PC-3 (cell line): Measurements from ENCODE around the gene DCDC2B. TPM values are rescaled to one million over a fixed set of nuclear protein-coding genes. Genes with fewer than 3 reads are reported as not detected.
A peak's percentile ranks its signal among the peaks of the same experiment; 100 is the strongest.

ENCODE experiments used
- ATAC-seq: fragments of 200-7000 bp; cut with Tn5 transposase; 2 replicates; pipeline ENCODE4 v1.9.1; 2020; ENCODE audit warnings: mild to moderate bottlenecking, moderate library complexity
- BruUV-seq: library from RNA; stranded (reverse); fragments of 400-500 nt; replicated peaks from 2 replicates; lab custom pipeline; 2021; lab: Mats Ljungman, UMichigan
- CTCF ChIA-PET: fragments of 300-600 bp; sonication (Branson Sonifier 250); formaldehyde crosslinking; loops from one replicate; lab custom pipeline; 2022; ENCODE audit warnings: antibody characterized with exemption; lab: Charles Lee
- POLR2A ChIA-PET: fragments of 300-600 bp; sonication (Branson Sonifier 250); formaldehyde crosslinking; loops from one replicate; lab custom pipeline; 2022; ENCODE audit warnings: antibody characterized with exemption; ENCODE audit not compliant: unreplicated experiment; lab: Charles Lee
- DNase-seq: peaks from one replicate; pipeline ENCODE4 v3.0.0-alpha.2; 2015
- H2AFZ ChIP-seq: fragments of 300-600 bp; sonication (generic); 2 replicates; pipeline ENCODE4 v1.6.0; 2016; ENCODE audit warnings: antibody characterized with exemption, low read length
- H3F3A ChIP-seq: fragments of 300-600 bp; sonication (generic); one replicate; pipeline ENCODE4 v1.6.0; 2017; ENCODE audit warnings: antibody characterized with exemption, low read length, control low read depth, mild to moderate bottlenecking; ENCODE audit not compliant: unreplicated experiment
- H3K27ac ChIP-seq: fragments of 300-600 bp; sonication (generic); 2 replicates; pipeline ENCODE4 v1.5.1; 2016; ENCODE audit warnings: mild to moderate bottlenecking, low read length
- H3K27me3 ChIP-seq: fragments of 300-600 bp; sonication (generic); 2 replicates; pipeline ENCODE4 v1.6.1; 2016; ENCODE audit warnings: low read length, mixed read lengths
- H3K36me3 ChIP-seq: fragments of 300-600 bp; sonication (generic); 2 replicates; pipeline ENCODE4 v1.6.1; 2016; ENCODE audit warnings: low read depth, mixed run types, low read length, mixed read lengths
- H3K4me1 ChIP-seq: fragments of 300-600 bp; sonication (generic); 2 replicates; pipeline ENCODE4 v1.5.1; 2016; ENCODE audit warnings: low read length; ENCODE audit not compliant: insufficient read depth
- H3K4me2 ChIP-seq: fragments of 300-600 bp; sonication (generic); 2 replicates; pipeline ENCODE4 v1.6.0; 2016; ENCODE audit warnings: low read length
- H3K4me3 ChIP-seq: fragments of 300-600 bp; sonication (generic); 2 replicates; pipeline ENCODE4 v1.5.1; 2016; ENCODE audit warnings: mild to moderate bottlenecking, low read length, mixed read lengths
- H3K79me2 ChIP-seq: fragments of 300-600 bp; sonication (generic); 2 replicates; pipeline ENCODE4 v1.6.1; 2017; ENCODE audit warnings: low read length, mixed read lengths
- H3K9ac ChIP-seq: fragments of 300-600 bp; sonication (generic); 2 replicates; pipeline ENCODE4 v1.6.0; 2016; ENCODE audit warnings: mild to moderate bottlenecking, low read length
- H3K9me2 ChIP-seq: fragments of 300-600 bp; sonication (generic); replicated peaks from 2 replicates; pipeline ENCODE4 v1.6.1; 2016; ENCODE audit warnings: mixed run types, low read length, mixed read lengths
- H3K9me3 ChIP-seq: fragments of 300-600 bp; sonication (generic); 2 replicates; pipeline ENCODE4 v1.6.1; 2016; ENCODE audit warnings: low read length, mixed read lengths
- H4K20me1 ChIP-seq: fragments of 300-600 bp; sonication (generic); 2 replicates; pipeline ENCODE4 v1.6.1; 2016; ENCODE audit warnings: low read length, mixed read lengths
- EZH2 ChIP-seq: fragments of 300-600 bp; sonication (generic); IDR thresholded peaks from one replicate; pipeline ENCODE4 v1.6.1; 2017; ENCODE audit warnings: antibody characterized with exemption, mild to moderate bottlenecking, low read length; ENCODE audit not compliant: unreplicated experiment
- EZH2phosphoT487 ChIP-seq: fragments of 300-600 bp; sonication (generic); IDR thresholded peaks from 2 replicates; pipeline ENCODE4 v1.6.1; 2018; ENCODE audit warnings: mild to moderate bottlenecking, antibody characterized with exemption, low read length, borderline replicate concordance
- intact Hi-C: fragments of 100-400 bp; cut with micrococcal nuclease; formaldehyde crosslinking; loops from 2 replicates; pipeline ENCODE4 v1.9.0; 2023
- total RNA-seq: library from RNA; depleted of rRNA; stranded (reverse); fragments of >200 nt; gene quantifications from 2 replicates; pipeline ENCODE4 v1.2.3, GENCODE V29; 2014
- TF ChIP-seq, protein P1 (sequence below): fragments of 300-600 bp; sonication (generic); conservative IDR thresholded peaks from 2 replicates; pipeline ENCODE4 v1.5.1; 2017; ENCODE audit warnings: antibody characterized with exemption, low read depth, mild to moderate bottlenecking, low read length

The DCDC2B gene
- total RNA-seq, 1 experiment from 2014 or later: not detected

DNA sequence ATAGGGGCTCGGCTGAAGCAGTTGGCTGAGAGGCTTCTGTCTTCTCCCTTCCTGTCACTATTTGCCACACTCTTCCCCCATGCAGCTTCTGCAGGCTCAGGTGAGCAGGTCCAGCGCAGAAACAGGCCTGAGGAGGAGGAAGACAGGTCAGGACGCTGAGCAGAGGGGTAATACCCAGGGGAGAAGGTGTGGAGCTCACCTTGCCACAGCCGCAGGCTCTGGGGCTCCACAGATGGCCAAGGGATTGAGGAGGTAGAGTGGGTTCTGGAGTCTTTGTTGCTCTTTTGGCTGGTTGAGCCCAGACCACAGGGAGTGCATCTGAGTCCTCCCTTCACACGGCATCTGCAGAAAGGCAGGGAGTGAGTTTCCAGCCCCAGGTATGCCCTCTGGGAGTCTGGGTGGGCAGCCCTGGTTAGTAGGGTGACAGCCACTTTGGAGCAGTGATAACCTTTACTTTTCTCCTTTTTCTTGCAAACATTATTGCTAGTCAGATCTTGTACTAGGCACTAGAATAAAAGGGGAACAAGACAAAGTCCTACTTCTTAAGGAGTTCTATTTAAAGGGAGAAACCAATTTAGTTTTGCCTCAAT lies 23.0 kb downstream of the DCDC2B start:
- H3F3A ChIP-seq: peaks cover 6% of the 10 kb centered on the region
- no peak for ATAC-seq
- peaks cover 23% of the 10 kb centered on the region for H3K4me1 ChIP-seq
- no peaks in the 10 kb centered on the region for H4K20me1 ChIP-seq
- POLR2A ChIA-PET: no interaction called here
- intact Hi-C loops: no loop called here
- no peak overlapping the region for H3K9ac ChIP-seq
- DNase-seq: no peak
- BruUV-seq: no TSS peak
- no peak overlapping the region for H3K4me2 ChIP-seq
- peaks cover 30% of the 10 kb centered on the region for H3K36me3 ChIP-seq
- TF ChIP-seq EZH2 (no peak), EZH2phosphoT487 (no peak)
- TF ChIP-seq, protein P1, sequence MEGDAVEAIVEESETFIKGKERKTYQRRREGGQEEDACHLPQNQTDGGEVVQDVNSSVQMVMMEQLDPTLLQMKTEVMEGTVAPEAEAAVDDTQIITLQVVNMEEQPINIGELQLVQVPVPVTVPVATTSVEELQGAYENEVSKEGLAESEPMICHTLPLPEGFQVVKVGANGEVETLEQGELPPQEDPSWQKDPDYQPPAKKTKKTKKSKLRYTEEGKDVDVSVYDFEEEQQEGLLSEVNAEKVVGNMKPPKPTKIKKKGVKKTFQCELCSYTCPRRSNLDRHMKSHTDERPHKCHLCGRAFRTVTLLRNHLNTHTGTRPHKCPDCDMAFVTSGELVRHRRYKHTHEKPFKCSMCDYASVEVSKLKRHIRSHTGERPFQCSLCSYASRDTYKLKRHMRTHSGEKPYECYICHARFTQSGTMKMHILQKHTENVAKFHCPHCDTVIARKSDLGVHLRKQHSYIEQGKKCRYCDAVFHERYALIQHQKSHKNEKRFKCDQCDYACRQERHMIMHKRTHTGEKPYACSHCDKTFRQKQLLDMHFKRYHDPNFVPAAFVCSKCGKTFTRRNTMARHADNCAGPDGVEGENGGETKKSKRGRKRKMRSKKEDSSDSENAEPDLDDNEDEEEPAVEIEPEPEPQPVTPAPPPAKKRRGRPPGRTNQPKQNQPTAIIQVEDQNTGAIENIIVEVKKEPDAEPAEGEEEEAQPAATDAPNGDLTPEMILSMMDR: no peak
- H3K9me2 ChIP-seq: no peaks in the 10 kb centered on the region
- no peaks in the 10 kb centered on the region for H3K79me2 ChIP-seq
- CTCF ChIA-PET: no interaction called here
- H3K27me3 ChIP-seq: no peaks in the 10 kb centered on the region
- H3K27ac ChIP-seq: no peak overlapping the region
- no peaks in the 10 kb centered on the region for H3K9me3 ChIP-seq
- no peak overlapping the region for H2AFZ ChIP-seq
- H3K4me3 ChIP-seq: no peak overlapping the region

DNA sequence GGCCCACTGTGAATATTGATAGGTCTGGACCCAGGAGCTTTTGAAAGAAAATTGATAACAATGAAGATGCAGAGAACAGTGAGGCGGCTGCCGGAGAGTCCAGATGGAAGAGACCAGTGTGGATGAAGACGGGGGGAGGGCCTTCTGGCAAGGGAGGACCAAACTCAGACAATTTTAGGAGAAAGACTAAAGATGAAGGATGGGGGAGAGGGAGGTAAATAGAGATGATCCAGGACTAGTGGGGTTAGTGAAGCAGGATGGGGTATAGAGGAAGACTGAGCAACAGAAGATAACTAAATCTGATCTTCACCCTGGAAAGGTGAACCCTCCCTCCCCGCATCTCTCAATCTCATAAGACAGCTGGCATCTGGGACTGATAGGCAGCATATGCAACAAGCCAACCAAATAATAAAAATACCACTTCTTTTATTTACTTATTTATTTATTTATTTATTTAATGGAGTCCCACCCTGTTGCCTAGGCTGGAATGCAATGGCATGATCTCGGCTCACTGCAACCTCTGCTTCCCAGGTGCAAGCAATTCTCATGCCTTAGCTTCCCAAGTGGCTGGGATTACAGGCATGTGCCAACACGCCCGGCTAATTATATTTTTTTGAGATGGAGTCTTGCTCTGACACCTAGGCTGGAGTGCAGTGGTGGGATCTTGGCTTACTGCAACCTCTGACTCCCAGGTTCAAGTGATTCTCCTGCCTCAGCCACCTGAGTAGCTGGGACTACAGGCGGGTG lies 23.8 kb downstream of the DCDC2B start:
- CTCF ChIA-PET: no interaction called here
- DNase-seq (no peak), ATAC-seq (no peak)
- Histone ChIP-seq H3K9ac (no peak overlapping the region), H3K9me2 (no peaks in the 10 kb centered on the region), H3F3A (peaks cover 6% of the 10 kb centered on the region), H3K4me3 (no peak overlapping the region), H4K20me1 (no peaks in the 10 kb centered on the region), H3K27ac (no peak overlapping the region), H3K9me3 (no peaks in the 10 kb centered on the region), H3K4me2 (no peak overlapping the region), H3K36me3 (peaks cover 24% of the 10 kb centered on the region), H3K4me1 (peaks cover 25% of the 10 kb centered on the region), H3K79me2 (no peaks in the 10 kb centered on the region), H3K27me3 (no peaks in the 10 kb centered on the region), H2AFZ (no peak overlapping the region)
- intact Hi-C loops: no loop called here
- TF ChIP-seq EZH2: no peak
- TF ChIP-seq EZH2phosphoT487: no peak
- TF ChIP-seq, protein P1: no peak
- no TSS peak for BruUV-seq
- POLR2A ChIA-PET: no interaction called here

DNA sequence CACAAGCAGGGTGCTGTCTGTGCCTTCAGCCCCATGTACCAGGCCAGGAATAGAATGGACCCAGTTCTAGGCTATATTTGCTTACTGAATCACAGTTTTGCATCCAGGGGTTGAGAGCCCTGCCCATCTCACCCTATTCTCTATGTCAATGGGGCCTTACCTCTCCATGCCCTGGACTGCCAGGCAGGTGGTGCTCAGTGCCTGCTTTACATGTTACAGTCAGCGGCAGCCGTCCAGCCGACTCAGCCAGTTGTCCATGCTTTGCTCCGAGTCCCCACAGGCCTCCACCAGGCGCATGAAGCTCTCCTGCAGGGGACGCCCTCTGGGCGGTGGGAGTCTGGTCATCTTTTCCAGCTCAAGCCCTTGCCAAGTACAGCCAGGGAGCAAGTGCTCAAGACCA lies 25.9 kb downstream of the DCDC2B start:
- intact Hi-C loops: no loop called here
- CTCF ChIA-PET: no interaction called here

More for the DNA sequence above, 25.9 kb downstream of the DCDC2B start:
- Histone ChIP-seq H3K4me1 (peaks cover 25% of the 10 kb centered on the region), H3K36me3 (peaks cover 9% of the 10 kb centered on the region), H3K9me3 (no peaks in the 10 kb centered on the region), H3K27me3 (no peaks in the 10 kb centered on the region), H3K4me3 (no peak overlapping the region), H3K79me2 (no peaks in the 10 kb centered on the region), H3K9me2 (no peaks in the 10 kb centered on the region), H3F3A (peaks cover 6% of the 10 kb centered on the region), H3K27ac (peak overlapping the region; percentile 90; the same call in 1 of the 2 replicates), H3K9ac (no peak overlapping the region), H2AFZ (no peak overlapping the region), H4K20me1 (no peaks in the 10 kb centered on the region), H3K4me2 (no peak overlapping the region)
- DNase-seq: no peak
- peak; percentile 19 for ATAC-seq
- BruUV-seq: no TSS peak
- POLR2A ChIA-PET: no interaction called here
- no peak for TF ChIP-seq EZH2
- TF ChIP-seq, protein P1: no peak
- no peak for TF ChIP-seq EZH2phosphoT487
